ENCODE data around the gene NHSL1. TPM values are rescaled to one million over a fixed set of nuclear protein-coding genes. Genes with fewer than 3 reads are reported as not detected.

Gene NHSL1
- total and polyA plus RNA-seq, 4 donors = 6.6 to 33.0 (median 20.7) TPM

DNA sequence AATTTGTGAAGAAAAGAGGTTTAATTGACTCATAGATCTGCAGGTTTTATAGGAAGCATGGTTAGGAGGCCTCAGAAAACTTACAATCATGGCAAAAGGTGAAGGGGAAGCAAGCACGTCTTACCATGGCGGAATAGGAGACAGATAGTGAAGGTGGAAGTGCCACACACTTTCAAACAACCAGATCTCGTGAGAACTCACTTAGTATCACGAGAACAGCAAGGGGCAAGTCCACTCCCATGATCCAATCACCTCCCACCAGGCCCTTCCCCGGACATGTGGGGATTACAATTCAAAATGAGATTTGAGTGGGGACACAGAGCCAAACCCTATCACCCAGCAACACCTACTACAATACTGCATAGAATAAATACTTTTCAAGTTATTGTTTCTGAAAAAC lies 102.6 kb downstream of the NHSL1 start:
- Histone ChIP-seq H3K36me3 (ENCODE audit: control insufficient read depth in 4 of 4, insufficient read depth in 3 of 4, low read depth in 1 of 4, low read length in 3 of 4) (no peaks in the 10 kb centered on the region), H3K27me3 (ENCODE audit: control insufficient read depth in 4 of 4, insufficient read depth in 4 of 4, low read length in 3 of 4) (no peaks in the 10 kb centered on the region), H3K27ac (ENCODE audit: low read depth in 1 of 2, low read length in 2 of 2) (no peak overlapping the region), H3K9ac (ENCODE audit: low read depth in 1 of 2, low read length in 2 of 2) (no peak overlapping the region), H3K4me1 (ENCODE audit: control insufficient read depth in 4 of 4, insufficient read depth in 4 of 4, low read length in 3 of 4) (no peaks in the 10 kb centered on the region), H3K4me3 (ENCODE audit: low read depth in 1 of 3, low read length in 3 of 3) (no peak overlapping the region), H3K9me3 (ENCODE audit: control insufficient read depth in 4 of 4, low read length in 3 of 4) (no peaks in the 10 kb centered on the region)
- TF ChIP-seq MAX (IDR thresholded peaks at IDR 0.05) (no peak), JUND (IDR thresholded peaks at IDR 0.05) (no peak), SP1 (IDR thresholded peaks at IDR 0.05) (no peak), EGR1 (IDR thresholded peaks at IDR 0.05; ENCODE audit: low read depth in 2 of 2) (no peak), REST (IDR thresholded peaks at IDR 0.05) (no peak), NR2F2 (IDR thresholded peaks at IDR 0.05) (no peak), FOXA1 (IDR thresholded peaks at IDR 0.05) (no peak), HNF4G (IDR thresholded peaks at IDR 0.05) (no peak), GABPA (IDR thresholded peaks at IDR 0.05 in 1 of 2, conservative IDR thresholded peaks at IDR 0.05 in 1 of 2) (no peak), FOXA2 (IDR thresholded peaks at IDR 0.05) (no peak), ATF3 (IDR thresholded peaks at IDR 0.05) (no peak)
- TF ChIP-seq, protein P1, sequence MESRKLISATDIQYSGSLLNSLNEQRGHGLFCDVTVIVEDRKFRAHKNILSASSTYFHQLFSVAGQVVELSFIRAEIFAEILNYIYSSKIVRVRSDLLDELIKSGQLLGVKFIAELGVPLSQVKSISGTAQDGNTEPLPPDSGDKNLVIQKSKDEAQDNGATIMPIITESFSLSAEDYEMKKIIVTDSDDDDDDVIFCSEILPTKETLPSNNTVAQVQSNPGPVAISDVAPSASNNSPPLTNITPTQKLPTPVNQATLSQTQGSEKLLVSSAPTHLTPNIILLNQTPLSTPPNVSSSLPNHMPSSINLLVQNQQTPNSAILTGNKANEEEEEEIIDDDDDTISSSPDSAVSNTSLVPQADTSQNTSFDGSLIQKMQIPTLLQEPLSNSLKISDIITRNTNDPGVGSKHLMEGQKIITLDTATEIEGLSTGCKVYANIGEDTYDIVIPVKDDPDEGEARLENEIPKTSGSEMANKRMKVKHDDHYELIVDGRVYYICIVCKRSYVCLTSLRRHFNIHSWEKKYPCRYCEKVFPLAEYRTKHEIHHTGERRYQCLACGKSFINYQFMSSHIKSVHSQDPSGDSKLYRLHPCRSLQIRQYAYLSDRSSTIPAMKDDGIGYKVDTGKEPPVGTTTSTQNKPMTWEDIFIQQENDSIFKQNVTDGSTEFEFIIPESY (IDR thresholded peaks at IDR 0.05) = no peak
- DNase-seq (ENCODE audit: low spot score) = no peak
- 95% methylated on average over 5 of the region's 5 CpGs for WGBS

GRCh38 chr6:138393871-138394783 lies 105.2 kb downstream of the NHSL1 start:
- DNase-seq (ENCODE audit: low spot score) = no peak
- Histone ChIP-seq H3K9me3 (ENCODE audit: control insufficient read depth in 4 of 4, low read length in 3 of 4) (no peaks in the 10 kb centered on the region), H3K36me3 (ENCODE audit: control insufficient read depth in 4 of 4, insufficient read depth in 3 of 4, low read depth in 1 of 4, low read length in 3 of 4) (no peaks in the 10 kb centered on the region), H3K4me3 (ENCODE audit: low read depth in 1 of 3, low read length in 3 of 3) (no peak overlapping the region), H3K27ac (ENCODE audit: low read depth in 1 of 2, low read length in 2 of 2) (no peak overlapping the region), H3K27me3 (ENCODE audit: control insufficient read depth in 4 of 4, insufficient read depth in 4 of 4, low read length in 3 of 4) (no peaks in the 10 kb centered on the region), H3K4me1 (ENCODE audit: control insufficient read depth in 4 of 4, insufficient read depth in 4 of 4, low read length in 3 of 4) (no peaks in the 10 kb centered on the region), H3K9ac (ENCODE audit: low read depth in 1 of 2, low read length in 2 of 2) (no peak overlapping the region)
- TF ChIP-seq MAX (IDR thresholded peaks at IDR 0.05) = no peak
- no peak for TF ChIP-seq FOXA2 (IDR thresholded peaks at IDR 0.05)
- no peak for TF ChIP-seq REST (IDR thresholded peaks at IDR 0.05)
- TF ChIP-seq HNF4A (conservative IDR thresholded peaks at IDR 0.05) = no peak
- TF ChIP-seq SP1 (IDR thresholded peaks at IDR 0.05) = no peak
- TF ChIP-seq YY1 (IDR thresholded peaks at IDR 0.05) = no peak
- TF ChIP-seq EGR1 (IDR thresholded peaks at IDR 0.05; ENCODE audit: low read depth in 2 of 2) = no peak
- no peak for TF ChIP-seq CTCF (IDR thresholded peaks at IDR 0.05; ENCODE audit: low read depth, low read length, missing input control)
- TF ChIP-seq FOXA1 (IDR thresholded peaks at IDR 0.05) = no peak
- no peak for TF ChIP-seq TAF1 (conservative IDR thresholded peaks at IDR 0.05)
- no peak for TF ChIP-seq HNF4G (IDR thresholded peaks at IDR 0.05)
- no peak for TF ChIP-seq JUND (IDR thresholded peaks at IDR 0.05)
- no peak for TF ChIP-seq GABPA (IDR thresholded peaks at IDR 0.05 in 1 of 2, conservative IDR thresholded peaks at IDR 0.05 in 1 of 2)
- TF ChIP-seq ATF3 (IDR thresholded peaks at IDR 0.05) = no peak
- TF ChIP-seq NR2F2 (IDR thresholded peaks at IDR 0.05) = no peak
- WGBS = 81% methylated on average over 5 of the region's 5 CpGs

All from liver (tissue), 9 donors.